Tongue (tissue), 2 donors: ENCODE results near the gene C15orf40. TPM values are rescaled to one million over a fixed set of nuclear protein-coding genes. Genes with fewer than 3 reads are reported as not detected.
"Not testable (repeated sequence)": the region's sequence is repeated elsewhere in the genome, so short reads cannot be mapped to it uniquely, and the experiment has no call there.

Experiments used
- DNase-seq: peaks from one replicate; pipeline ENCODE4 v3.0.0-alpha.2; 2015
- total RNA-seq: library from RNA; depleted of rRNA; stranded (reverse); fragments of >200 nt; gene quantifications from one replicate; pipeline ENCODE4 v1.2.3, GENCODE V29; 2014

The C15orf40 gene
- 16.3 TPM for total RNA-seq

GRCh38 chr15:83011271-83012075 lies at the start of gene C15orf40:
TSS of gene C15orf40 (minus strand) at chr15:83011639. CDS start at chr15:83011607, 32 bp downstream.
- DNase-seq = peak; percentile 96

GRCh38 chr15:83057696-83058376 lies 46.4 kb upstream of the C15orf40 start:
- peak; percentile 52 for DNase-seq

GRCh38 chr15:83057002-83057401 lies 45.6 kb upstream of the C15orf40 start:
- no peak for DNase-seq

GRCh38 chr15:83053151-83053550 lies 41.7 kb upstream of the C15orf40 start:
- DNase-seq = no peak

GRCh38 chr15:83046558-83047127 lies 35.2 kb upstream of the C15orf40 start:
- DNase-seq = no peak

- no peak for DNase-seq
These were observed 32.7 kb upstream of the C15orf40 start for GRCh38 chr15:83044156-83044555.

GRCh38 chr15:83039206-83039605 lies 27.8 kb upstream of the C15orf40 start:
- no peak for DNase-seq

GRCh38 chr15:83036253-83036652 lies 24.8 kb upstream of the C15orf40 start:
- DNase-seq = no peak

GRCh38 chr15:83031234-83031633 lies 19.8 kb upstream of the C15orf40 start:
- DNase-seq = not testable (repeated sequence)

- DNase-seq = no peak
These were observed 18.6 kb upstream of the C15orf40 start for GRCh38 chr15:83030021-83030420.

GRCh38 chr15:83018436-83018835 lies 7.0 kb upstream of the C15orf40 start:
- DNase-seq = no peak

GRCh38 chr15:83016906-83017305 lies 5.5 kb upstream of the C15orf40 start:
- no peak for DNase-seq

- DNase-seq = no peak
These were observed 3.9 kb upstream of the C15orf40 start for GRCh38 chr15:83015361-83015760.

- no peak for DNase-seq
These were observed 2.8 kb upstream of the C15orf40 start for GRCh38 chr15:83014205-83014653.

- DNase-seq = no peak
These were observed 1.2 kb upstream of the C15orf40 start for GRCh38 chr15:83012636-83013035.

GRCh38 chr15:83012076-83012426 lies 612 bp upstream of the C15orf40 start:
- DNase-seq = no peak

GRCh38 chr15:83010709-83011270 lies 649 bp downstream of the C15orf40 start:
- DNase-seq = peak; percentile 81

- not testable (repeated sequence) for DNase-seq
These were observed 10.8 kb downstream of the C15orf40 start for GRCh38 chr15:83000672-83001031.

GRCh38 chr15:82999905-83000671 lies 11.4 kb downstream of the C15orf40 start:
- peak; percentile 69 for DNase-seq

- DNase-seq = no peak
These were observed 12.0 kb downstream of the C15orf40 start for GRCh38 chr15:82999426-82999825.

- DNase-seq = no peak
These were observed 15.5 kb downstream of the C15orf40 start for GRCh38 chr15:82995938-82996337.

GRCh38 chr15:82995076-82995475 lies 16.4 kb downstream of the C15orf40 start:
- no peak for DNase-seq
